Memory B cell (primary cell): ENCODE data around the gene SPOCK2.

Experiments used
- ATAC-seq: fragments of 150-1000 bp; cut with Tn5 transposase; 2 replicates; pipeline ENCODE4 v1.10.0; 2021; ENCODE audit warnings: low read depth, mild to moderate bottlenecking, moderate library complexity
- DNase-seq, 2 donors: peaks; one replicate each; pipeline ENCODE4 v3.0.0; 2022; ENCODE audit warnings: low spot score in 2 of 2
- H3K27ac Mint-ChIP-seq: one replicate; pipeline ENCODE4 v1.8.0; 2022; ENCODE audit warnings: mild to moderate bottlenecking, moderate library complexity, mixed read lengths
- H3K27me3 Mint-ChIP-seq: one replicate; pipeline ENCODE4 v1.8.0; 2022; ENCODE audit warnings: mixed read lengths
- H3K36me3 Mint-ChIP-seq: one replicate; pipeline ENCODE4 v1.8.0; 2022; ENCODE audit warnings: mild to moderate bottlenecking, mixed read lengths
- H3K4me1 Mint-ChIP-seq: one replicate; pipeline ENCODE4 v1.8.0; 2022; ENCODE audit warnings: mixed read lengths
- H3K4me3 Mint-ChIP-seq: one replicate; pipeline ENCODE4 v1.8.0; 2022; ENCODE audit warnings: mild to moderate bottlenecking, moderate library complexity, mixed read lengths
- H3K9me3 Mint-ChIP-seq: one replicate; pipeline ENCODE4 v1.8.0; 2022; ENCODE audit warnings: mixed read lengths

SPOCK2 gene

DNA sequence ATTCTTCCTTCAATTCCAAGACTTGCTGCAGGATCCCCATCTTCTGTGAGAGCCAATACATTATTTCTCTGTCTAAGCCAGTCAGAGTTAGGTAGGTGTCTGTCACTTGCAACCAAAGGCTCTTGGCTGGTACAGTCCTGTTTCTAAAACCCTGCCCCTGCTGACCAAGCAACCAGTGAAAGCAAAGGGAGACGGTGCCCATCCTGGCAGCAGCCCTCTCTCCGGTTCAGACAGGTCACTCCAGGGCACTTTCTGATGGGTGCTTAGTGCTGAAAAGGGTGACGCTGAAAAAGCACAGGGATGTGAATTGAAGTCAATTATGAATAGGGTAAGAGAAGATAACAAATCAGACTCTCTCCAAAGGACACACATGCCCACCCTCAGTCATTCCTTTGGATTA lies 37.5 kb downstream of the SPOCK2 start:
- Mint-ChIP-seq H3K4me3 (no peak overlapping the region), H3K27me3 (no peaks in the 10 kb centered on the region), H3K9me3 (peaks cover 1% of the 10 kb centered on the region), H3K27ac (no peak overlapping the region), H3K4me1 (peaks cover 7% of the 10 kb centered on the region), H3K36me3 (peaks cover 3% of the 10 kb centered on the region)
- no peak for ATAC-seq
- no peak for DNase-seq

- Mint-ChIP-seq H3K9me3 (peaks cover 1% of the 10 kb centered on the region), H3K4me3 (no peak overlapping the region)
Measured at GRCh38 chr10:72049969-72050781, 38.2 kb downstream of the SPOCK2 start.

GRCh38 chr10:72049472-72049871 lies 38.9 kb downstream of the SPOCK2 start:
- H3K27ac Mint-ChIP-seq, result no peak overlapping the region

More at GRCh38 chr10:72049969-72050781, 38.2 kb downstream of the SPOCK2 start:
- no peaks in the 10 kb centered on the region for H3K27me3 Mint-ChIP-seq
- ATAC-seq (no peak), DNase-seq (no peak)
- peaks cover 3% of the 10 kb centered on the region for H3K36me3 Mint-ChIP-seq
- H3K27ac Mint-ChIP-seq, result no peak overlapping the region
- peaks cover 4% of the 10 kb centered on the region for H3K4me1 Mint-ChIP-seq

DNA sequence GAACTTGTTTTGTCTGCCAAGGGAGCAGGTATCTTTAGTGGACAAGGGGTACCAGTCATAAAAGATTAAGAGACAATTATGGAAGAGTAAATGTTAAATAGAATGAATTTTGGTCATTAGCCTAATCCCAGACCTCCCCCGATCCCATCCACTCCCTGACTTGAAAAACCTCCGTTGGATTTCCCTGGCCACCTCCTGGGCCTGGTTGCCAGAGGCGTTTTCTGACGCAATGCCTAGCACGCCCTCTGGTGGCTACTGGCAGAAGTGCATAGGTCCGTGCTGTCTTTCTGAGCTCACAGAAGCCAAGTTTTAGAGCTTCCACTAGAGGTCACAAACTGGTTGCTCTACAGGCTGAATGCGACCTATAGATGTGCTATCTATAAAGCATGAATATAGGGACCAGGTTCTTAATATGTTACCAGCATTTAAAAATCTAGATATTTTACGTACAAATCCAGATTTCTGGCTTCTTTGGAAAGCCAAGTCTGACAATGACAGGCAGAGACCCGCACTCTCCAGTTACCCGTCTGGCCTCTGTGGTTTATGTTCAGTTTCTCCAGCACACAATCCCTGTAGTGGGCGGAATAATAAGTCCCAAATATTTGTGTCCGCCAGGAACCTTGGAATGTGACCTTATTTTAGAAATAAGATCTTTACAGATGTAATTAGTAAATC lies 39.8 kb downstream of the SPOCK2 start:
- Mint-ChIP-seq H3K4me1 (no peaks in the 10 kb centered on the region), H3K4me3 (no peak overlapping the region), H3K36me3 (peaks cover 3% of the 10 kb centered on the region), H3K27ac (no peak overlapping the region), H3K27me3 (no peaks in the 10 kb centered on the region), H3K9me3 (peaks cover 1% of the 10 kb centered on the region)
- DNase-seq (peak; percentile 88 to 90), ATAC-seq (peak; percentile 97)

More at GRCh38 chr10:72049472-72049871, 38.9 kb downstream of the SPOCK2 start:
- Mint-ChIP-seq H3K9me3 (peaks cover 1% of the 10 kb centered on the region), H3K27me3 (no peaks in the 10 kb centered on the region), H3K4me1 (no peaks in the 10 kb centered on the region), H3K4me3 (no peak overlapping the region), H3K36me3 (peaks cover 3% of the 10 kb centered on the region)
- ATAC-seq (no peak), DNase-seq (no peak)

DNA sequence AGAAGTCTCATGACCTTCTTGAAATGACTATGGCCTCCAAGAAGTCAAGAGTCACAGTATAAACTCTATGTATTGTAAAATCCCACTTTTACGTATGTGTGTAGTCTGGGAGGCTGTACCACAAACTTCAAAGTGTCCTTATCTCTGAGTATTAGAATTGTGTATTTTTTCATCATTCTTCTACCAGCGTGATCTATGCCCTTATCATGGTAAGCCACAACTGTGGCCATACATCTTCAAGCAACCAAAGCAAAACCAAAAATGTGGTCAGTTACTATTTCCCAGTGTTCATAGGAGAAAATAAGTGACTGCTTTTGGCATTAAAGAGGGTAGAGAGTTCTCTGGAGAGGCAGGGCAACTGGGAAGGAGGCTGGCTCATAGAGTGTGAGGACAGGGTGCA lies 42.8 kb downstream of the SPOCK2 start:
- Mint-ChIP-seq H3K4me3 (no peak overlapping the region), H3K9me3 (peaks cover 1% of the 10 kb centered on the region), H3K27me3 (no peaks in the 10 kb centered on the region), H3K4me1 (no peaks in the 10 kb centered on the region), H3K36me3 (peaks cover 3% of the 10 kb centered on the region), H3K27ac (no peak overlapping the region)
- DNase-seq (no peak), ATAC-seq (no peak)

DNA sequence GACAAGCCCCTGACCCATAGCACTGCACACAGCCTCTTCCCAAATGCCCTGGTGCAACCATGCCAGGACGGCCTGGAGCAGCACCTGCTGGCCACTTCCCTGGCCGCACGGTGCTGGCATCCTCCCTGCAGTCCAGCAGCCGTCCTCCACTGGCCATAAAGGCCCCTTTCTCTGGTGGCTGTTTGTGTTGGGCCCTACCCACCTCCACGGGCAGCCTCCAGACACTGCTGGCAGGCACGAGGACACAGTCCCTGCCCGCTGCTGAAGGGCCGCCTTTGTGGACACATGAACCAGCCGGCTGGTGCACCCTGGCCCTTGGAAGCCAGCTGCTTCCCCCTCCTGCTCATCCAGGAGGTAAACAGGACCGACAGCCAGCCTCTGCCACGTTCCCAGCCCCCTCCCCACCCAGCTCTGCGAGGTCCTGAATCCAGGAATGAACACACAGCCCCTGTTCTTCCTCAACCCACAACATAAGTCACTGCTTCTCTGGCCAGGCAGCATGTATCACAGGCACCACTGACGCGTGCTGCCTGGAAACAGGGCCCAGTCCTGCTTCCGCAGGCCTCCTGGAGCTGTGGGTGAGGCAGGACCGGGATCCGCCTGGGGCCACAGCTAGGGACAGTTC lies 43.8 kb downstream of the SPOCK2 start:
- H3K9me3 Mint-ChIP-seq, result peaks cover 1% of the 10 kb centered on the region
- no peaks in the 10 kb centered on the region for H3K27me3 Mint-ChIP-seq
- no peak overlapping the region for H3K4me3 Mint-ChIP-seq
- ATAC-seq, result no peak
- H3K4me1 Mint-ChIP-seq, result no peaks in the 10 kb centered on the region
- peaks cover 3% of the 10 kb centered on the region for H3K36me3 Mint-ChIP-seq
- H3K27ac Mint-ChIP-seq, result no peak overlapping the region
- DNase-seq, result no peak

GRCh38 chr10:72043016-72043834 lies 45.1 kb downstream of the SPOCK2 start:
- H3K36me3 Mint-ChIP-seq, result no peaks in the 10 kb centered on the region
- H3K4me1 Mint-ChIP-seq, result no peaks in the 10 kb centered on the region
- H3K27ac Mint-ChIP-seq, result no peak overlapping the region

GRCh38 chr10:72041491-72041890 lies 46.9 kb downstream of the SPOCK2 start:
- Mint-ChIP-seq H3K4me1 (no peaks in the 10 kb centered on the region), H3K27me3 (peaks cover under 1% of the 10 kb centered on the region), H3K27ac (no peak overlapping the region), H3K9me3 (no peaks in the 10 kb centered on the region), H3K4me3 (no peak overlapping the region), H3K36me3 (no peaks in the 10 kb centered on the region)
- ATAC-seq, result no peak
- no peak for DNase-seq

More at GRCh38 chr10:72043016-72043834, 45.1 kb downstream of the SPOCK2 start:
- Mint-ChIP-seq H3K27me3 (no peaks in the 10 kb centered on the region), H3K4me3 (no peak overlapping the region), H3K9me3 (no peaks in the 10 kb centered on the region)
- ATAC-seq, result no peak
- no peak for DNase-seq

- no peaks in the 10 kb centered on the region for H3K4me1 Mint-ChIP-seq
- H3K9me3 Mint-ChIP-seq, result no peaks in the 10 kb centered on the region
- H3K27ac Mint-ChIP-seq, result no peak overlapping the region
- DNase-seq (no peak), ATAC-seq (no peak)
- peaks cover 3% of the 10 kb centered on the region for H3K27me3 Mint-ChIP-seq
- no peak overlapping the region for H3K4me3 Mint-ChIP-seq
- no peaks in the 10 kb centered on the region for H3K36me3 Mint-ChIP-seq
Measured at GRCh38 chr10:72039377-72039776, 49.0 kb downstream of the SPOCK2 start.

DNA sequence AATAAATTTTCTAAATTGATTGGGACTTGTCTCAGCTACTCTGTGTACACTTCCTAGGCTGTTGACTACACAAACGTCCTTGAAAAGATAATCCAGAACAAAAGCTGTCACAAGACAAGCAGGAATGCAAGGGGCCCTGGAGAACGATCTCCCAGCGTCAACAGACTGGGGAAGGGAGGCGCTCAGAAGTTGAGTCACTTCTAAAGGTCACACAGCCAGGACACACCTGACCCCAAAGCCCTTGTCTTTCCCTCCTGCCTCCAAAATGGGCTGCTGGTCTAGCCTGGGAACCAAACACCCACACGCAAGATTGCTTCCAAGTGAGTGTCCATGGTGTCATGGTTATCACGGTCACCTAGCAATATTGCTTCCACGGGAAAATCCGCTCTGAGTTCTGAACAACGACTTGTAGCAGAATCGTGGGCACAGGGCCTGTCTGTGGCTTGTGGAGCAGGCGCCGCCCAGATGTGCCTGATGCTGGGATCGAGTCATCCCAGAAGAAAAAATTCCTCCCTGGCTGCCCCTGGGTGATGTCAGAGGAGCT lies 49.8 kb downstream of the SPOCK2 start:
- Mint-ChIP-seq H3K9me3 (no peaks in the 10 kb centered on the region), H3K4me3 (no peak overlapping the region), H3K4me1 (no peaks in the 10 kb centered on the region), H3K27me3 (peaks cover 4% of the 10 kb centered on the region), H3K36me3 (no peaks in the 10 kb centered on the region), H3K27ac (no peak overlapping the region)
- ATAC-seq, result no peak
- no peak for DNase-seq

- Mint-ChIP-seq H3K27me3 (peaks cover 4% of the 10 kb centered on the region), H3K27ac (no peak overlapping the region), H3K36me3 (no peaks in the 10 kb centered on the region), H3K4me3 (no peak overlapping the region), H3K4me1 (no peaks in the 10 kb centered on the region), H3K9me3 (no peaks in the 10 kb centered on the region)
- ATAC-seq (no peak), DNase-seq (no peak)
Measured at GRCh38 chr10:72037811-72038210, 50.5 kb downstream of the SPOCK2 start.

- Mint-ChIP-seq H3K4me3 (no peak overlapping the region), H3K27ac (no peak overlapping the region), H3K27me3 (peaks cover 4% of the 10 kb centered on the region), H3K4me1 (no peaks in the 10 kb centered on the region), H3K36me3 (no peaks in the 10 kb centered on the region), H3K9me3 (no peaks in the 10 kb centered on the region)
- ATAC-seq, result no peak
- no peak for DNase-seq
Measured at GRCh38 chr10:72037266-72037665, 51.1 kb downstream of the SPOCK2 start.

GRCh38 chr10:72035252-72035887 lies 53.0 kb downstream of the SPOCK2 start:
- Mint-ChIP-seq H3K4me1 (no peaks in the 10 kb centered on the region), H3K4me3 (no peak overlapping the region), H3K27me3 (peaks cover 6% of the 10 kb centered on the region), H3K9me3 (no peaks in the 10 kb centered on the region), H3K36me3 (no peaks in the 10 kb centered on the region), H3K27ac (no peak overlapping the region)
- ATAC-seq, result no peak
- DNase-seq, result no peak
